BE2C (cell line): Measurements from ENCODE around the gene TOB1.

ENCODE experiments used
- DNase-seq: peaks from one replicate; pipeline ENCODE4 v3.0.0-alpha.2; 2020
- H3K27me3 ChIP-seq: fragments of 250-450 bp; sonication (Bioruptor Pico); 2 replicates; pipeline ENCODE4 v1.5.1; 2020; ENCODE audit warnings: mild to moderate bottlenecking
- H3K36me3 ChIP-seq: fragments of 250-450 bp; sonication (Bioruptor Pico); 2 replicates; pipeline ENCODE4 v1.5.1; 2020; ENCODE audit warnings: mild to moderate bottlenecking
- H3K4me1 ChIP-seq: fragments of 250-450 bp; sonication (Bioruptor Pico); 2 replicates; pipeline ENCODE4 v1.5.1; 2020
- H3K4me3 ChIP-seq: 2 replicates; pipeline ENCODE4 v1.5.1; 2011; ENCODE audit warnings: low read depth, low read length
- H3K9me3 ChIP-seq: fragments of 250-450 bp; sonication (Bioruptor Pico); 2 replicates; pipeline ENCODE4 v1.5.1; 2020
- TF ChIP-seq, protein P1 (sequence below): IDR thresholded peaks from 2 replicates; pipeline ENCODE4 v1.5.1; 2012; ENCODE audit warnings: mild to moderate bottlenecking, low read depth, low read length

The TOB1 gene

DNA sequence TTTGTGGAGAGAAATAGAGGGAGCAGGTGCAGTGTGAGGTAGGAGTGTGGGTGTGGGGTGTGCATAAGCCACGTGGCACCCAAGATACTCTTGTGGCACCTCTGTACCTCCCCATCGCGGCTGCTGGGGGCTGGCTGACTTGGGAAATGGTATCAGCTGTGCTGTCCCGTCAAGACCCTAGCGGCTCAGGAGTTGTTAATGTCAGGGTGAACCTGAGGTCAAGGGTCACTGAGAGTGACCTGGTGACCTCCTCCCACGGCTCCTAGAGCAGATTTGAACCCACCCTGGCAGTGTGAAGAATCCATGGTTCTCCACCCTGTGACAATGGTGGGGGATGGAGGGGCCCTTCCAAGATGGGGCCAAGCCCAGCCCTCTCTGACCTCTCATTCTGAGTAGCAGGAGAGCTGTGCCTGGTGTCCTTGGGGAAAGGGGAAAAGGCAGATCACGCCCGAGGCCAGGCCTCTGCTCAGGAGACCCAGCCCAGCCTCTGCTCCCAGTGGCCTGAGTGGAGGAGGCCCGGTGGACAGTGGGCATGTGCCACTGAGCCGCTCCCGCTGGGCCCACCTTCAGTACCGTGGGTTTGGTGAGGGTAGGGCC is 33.8 kb downstream of the TOB1 start:
- H3K36me3 ChIP-seq = no peaks in the 10 kb centered on the region
- no peaks in the 10 kb centered on the region for H3K27me3 ChIP-seq
- H3K4me3 ChIP-seq = no peak overlapping the region
- no peaks in the 10 kb centered on the region for H3K9me3 ChIP-seq
- peaks cover 20% of the 10 kb centered on the region for H3K4me1 ChIP-seq
- no peak for DNase-seq
- TF ChIP-seq, protein P1, sequence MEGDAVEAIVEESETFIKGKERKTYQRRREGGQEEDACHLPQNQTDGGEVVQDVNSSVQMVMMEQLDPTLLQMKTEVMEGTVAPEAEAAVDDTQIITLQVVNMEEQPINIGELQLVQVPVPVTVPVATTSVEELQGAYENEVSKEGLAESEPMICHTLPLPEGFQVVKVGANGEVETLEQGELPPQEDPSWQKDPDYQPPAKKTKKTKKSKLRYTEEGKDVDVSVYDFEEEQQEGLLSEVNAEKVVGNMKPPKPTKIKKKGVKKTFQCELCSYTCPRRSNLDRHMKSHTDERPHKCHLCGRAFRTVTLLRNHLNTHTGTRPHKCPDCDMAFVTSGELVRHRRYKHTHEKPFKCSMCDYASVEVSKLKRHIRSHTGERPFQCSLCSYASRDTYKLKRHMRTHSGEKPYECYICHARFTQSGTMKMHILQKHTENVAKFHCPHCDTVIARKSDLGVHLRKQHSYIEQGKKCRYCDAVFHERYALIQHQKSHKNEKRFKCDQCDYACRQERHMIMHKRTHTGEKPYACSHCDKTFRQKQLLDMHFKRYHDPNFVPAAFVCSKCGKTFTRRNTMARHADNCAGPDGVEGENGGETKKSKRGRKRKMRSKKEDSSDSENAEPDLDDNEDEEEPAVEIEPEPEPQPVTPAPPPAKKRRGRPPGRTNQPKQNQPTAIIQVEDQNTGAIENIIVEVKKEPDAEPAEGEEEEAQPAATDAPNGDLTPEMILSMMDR = no peak

DNA sequence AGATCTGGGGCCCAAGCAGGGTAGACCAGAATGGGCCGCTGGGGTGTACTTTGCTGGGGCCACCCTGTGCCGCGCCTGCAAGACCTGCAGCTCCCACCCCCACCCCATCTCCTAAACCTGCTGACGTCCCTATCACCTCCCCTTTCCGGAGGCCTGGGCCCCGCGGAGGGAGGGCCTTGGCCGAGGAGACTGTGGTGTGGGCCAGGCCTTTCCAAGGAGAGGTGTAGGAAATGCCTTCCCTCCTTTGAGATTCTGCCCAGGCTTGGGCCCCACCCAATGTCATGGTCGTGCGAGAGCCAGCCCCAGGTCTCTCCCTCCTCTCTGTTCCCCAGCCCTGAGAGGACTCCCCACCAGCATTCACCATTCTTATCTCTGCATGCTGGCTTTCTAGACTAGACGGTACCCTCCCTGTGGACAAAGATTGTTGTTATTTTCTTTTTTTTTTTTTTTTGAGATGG is 34.7 kb downstream of the TOB1 start:
- Histone ChIP-seq H3K27me3 (no peaks in the 10 kb centered on the region), H3K4me3 (no peak overlapping the region), H3K4me1 (peaks cover 20% of the 10 kb centered on the region), H3K36me3 (no peaks in the 10 kb centered on the region), H3K9me3 (no peaks in the 10 kb centered on the region)
- TF ChIP-seq, protein P1 = no peak
- DNase-seq = no peak

DNA sequence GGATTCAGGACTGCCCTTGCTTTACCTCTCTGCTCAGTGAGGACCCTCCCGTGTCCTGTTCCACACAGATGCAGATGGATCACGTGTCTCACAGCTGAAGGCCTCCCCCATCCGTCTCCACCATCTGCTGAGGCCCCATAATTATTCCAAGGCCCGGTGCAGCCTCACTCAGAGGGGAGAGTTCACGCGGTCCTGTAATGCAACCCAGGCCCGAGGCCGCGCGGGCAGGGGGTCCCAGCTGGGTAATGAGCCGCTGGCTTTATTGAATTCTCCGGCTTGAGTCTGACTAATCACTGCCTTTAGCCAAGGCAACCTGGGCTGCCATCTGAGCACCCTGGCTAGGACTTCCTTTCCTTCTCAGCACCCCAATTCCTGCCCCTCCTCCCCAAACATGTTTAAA is 35.2 kb downstream of the TOB1 start:
- Histone ChIP-seq H3K4me1 (peaks cover 20% of the 10 kb centered on the region), H3K9me3 (no peaks in the 10 kb centered on the region), H3K4me3 (no peak overlapping the region), H3K36me3 (no peaks in the 10 kb centered on the region), H3K27me3 (no peaks in the 10 kb centered on the region)
- no peak for DNase-seq
- TF ChIP-seq, protein P1 = no peak

DNA sequence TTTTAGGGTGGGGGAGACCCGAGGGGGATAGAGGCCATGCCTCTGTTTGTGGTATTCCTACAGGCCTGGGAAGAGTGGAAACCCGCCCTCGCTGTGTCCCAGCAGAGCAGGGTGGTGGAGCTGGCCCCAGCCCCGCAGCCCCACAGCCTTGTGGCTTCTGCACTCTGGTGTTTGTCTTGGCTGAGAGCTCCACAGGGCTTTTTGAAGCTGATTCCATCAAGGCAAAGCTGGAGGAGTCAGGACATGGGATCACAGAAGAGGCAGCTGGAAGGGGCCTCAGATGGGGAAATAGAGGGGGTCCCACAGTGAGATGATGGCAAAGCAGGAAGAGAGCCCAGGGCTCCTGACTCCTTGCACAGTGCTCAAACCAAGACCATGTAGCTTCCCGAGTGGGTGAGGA is 35.8 kb downstream of the TOB1 start:
- no peaks in the 10 kb centered on the region for H3K9me3 ChIP-seq
- TF ChIP-seq, protein P1 = no peak
- H3K27me3 ChIP-seq = no peaks in the 10 kb centered on the region
- peaks cover 20% of the 10 kb centered on the region for H3K4me1 ChIP-seq
- no peak overlapping the region for H3K4me3 ChIP-seq
- no peak for DNase-seq
- H3K36me3 ChIP-seq = no peaks in the 10 kb centered on the region

DNA sequence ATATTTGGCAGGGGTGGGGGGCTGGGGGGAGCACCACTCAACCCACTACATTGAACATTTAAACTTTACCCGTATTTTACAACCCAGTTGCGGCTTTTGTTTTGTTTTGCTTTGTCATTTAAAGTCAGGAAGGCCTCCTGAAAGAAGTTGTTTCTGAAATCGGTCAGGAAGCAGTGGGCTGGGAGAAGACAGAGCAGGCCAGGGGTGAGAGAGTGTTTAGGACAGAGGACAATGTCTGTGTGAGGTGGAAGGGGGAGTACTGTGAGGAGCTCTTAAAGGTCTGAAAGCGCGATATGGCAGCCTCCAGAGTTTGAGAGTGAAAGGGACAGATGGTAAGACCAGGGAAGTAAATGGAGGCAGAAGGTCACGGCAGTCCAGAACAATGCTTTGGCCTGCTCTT is 36.8 kb downstream of the TOB1 start:
- Histone ChIP-seq H3K27me3 (no peaks in the 10 kb centered on the region), H3K36me3 (no peaks in the 10 kb centered on the region), H3K4me1 (peaks cover 13% of the 10 kb centered on the region), H3K9me3 (no peaks in the 10 kb centered on the region), H3K4me3 (no peak overlapping the region)
- DNase-seq = no peak
- TF ChIP-seq, protein P1 = no peak

DNA sequence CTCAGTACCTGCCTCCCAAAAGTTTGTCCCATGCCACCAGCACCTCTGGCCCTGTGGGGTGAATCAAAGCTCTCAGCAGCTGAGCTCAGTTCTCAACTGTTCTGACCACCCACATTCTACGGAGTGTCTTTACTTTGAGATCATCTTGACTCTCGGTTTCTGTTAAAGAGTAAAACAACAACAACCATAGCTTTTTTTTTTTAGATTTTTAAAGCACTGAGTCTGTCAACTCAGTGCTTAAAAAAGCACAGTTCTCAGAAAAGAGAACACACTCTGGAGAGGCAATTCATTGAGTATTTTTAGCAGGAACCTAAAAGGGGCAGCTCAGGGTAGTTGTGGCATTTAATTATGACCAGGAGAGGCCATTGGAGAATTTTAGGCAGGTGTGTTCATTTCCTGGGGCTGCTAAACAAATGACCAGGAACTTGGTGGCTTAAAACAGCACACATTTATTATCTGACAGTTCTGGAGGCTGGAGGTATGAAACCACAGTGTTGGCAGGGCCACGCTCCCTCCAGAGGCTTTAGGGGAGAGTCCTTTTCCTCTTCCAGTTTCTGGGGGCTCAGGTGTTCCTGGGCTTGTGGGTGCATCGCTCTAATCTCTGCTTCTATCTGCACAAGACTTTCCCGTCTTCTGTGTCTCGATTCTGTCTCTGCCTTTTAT is 37.5 kb downstream of the TOB1 start:
- H3K27me3 ChIP-seq = no peaks in the 10 kb centered on the region
- H3K4me3 ChIP-seq = no peak overlapping the region
- DNase-seq = no peak
- H3K9me3 ChIP-seq = no peaks in the 10 kb centered on the region
- peaks cover 7% of the 10 kb centered on the region for H3K4me1 ChIP-seq
- TF ChIP-seq, protein P1 = no peak
- no peaks in the 10 kb centered on the region for H3K36me3 ChIP-seq
